SK-N-SH treated with all-trans-retinoic acid at 6 μM for 48 hours (cell line): Measurements from ENCODE around the gene EPB41L2.

ENCODE experiments used
- BACH2 ChIP-seq: fragments of 250-450 bp; sonication (Bioruptor Pico); IDR thresholded peaks from 2 replicates; pipeline ENCODE4 v1.9.0; 2021; ENCODE audit warnings: mild to moderate bottlenecking, borderline replicate concordance
- CREB5 ChIP-seq: fragments of 250-450 bp; sonication (Bioruptor Pico); IDR thresholded peaks from 2 replicates; pipeline ENCODE4 v1.5.1; 2020; ENCODE audit warnings: low read depth, mild to moderate bottlenecking, moderate library complexity
- CSRNP3 ChIP-seq: fragments of 250-450 bp; sonication (Bioruptor Pico); IDR thresholded peaks from 2 replicates; pipeline ENCODE4 v1.5.1; 2021; ENCODE audit warnings: mild to moderate bottlenecking, moderate library complexity
- ESRRG ChIP-seq: fragments of 250-450 bp; sonication (Bioruptor Pico); IDR thresholded peaks from 2 replicates; pipeline ENCODE4 v1.6.1; 2021; ENCODE audit warnings: mild to moderate bottlenecking
- GLIS3 ChIP-seq: fragments of 250-450 bp; sonication (Bioruptor Pico); IDR thresholded peaks from 2 replicates; pipeline ENCODE4 v1.5.0; 2020; ENCODE audit warnings: mild to moderate bottlenecking, moderate library complexity
- OSR1 ChIP-seq: fragments of 250-450 bp; sonication (Bioruptor Pico); IDR thresholded peaks from 2 replicates; pipeline ENCODE4 v1.8.0; 2022; ENCODE audit warnings: moderate library complexity, mild to moderate bottlenecking, inconsistent platforms
- RARB ChIP-seq: fragments of 250-450 bp; sonication (Bioruptor Pico); IDR thresholded peaks from 2 replicates; pipeline ENCODE4 v1.8.0; 2021; ENCODE audit warnings: mild to moderate bottlenecking, moderate library complexity
- ZC3H10 ChIP-seq: fragments of 250-450 bp; sonication (Bioruptor Pico); IDR thresholded peaks from 2 replicates; pipeline ENCODE4 v1.5.1; 2021; ENCODE audit warnings: mild to moderate bottlenecking, moderate library complexity
- ZFP3 ChIP-seq: fragments of 250-450 bp; sonication (Bioruptor Pico); IDR thresholded peaks from 2 replicates; pipeline ENCODE4 v1.5.0; 2020; ENCODE audit warnings: mild to moderate bottlenecking, moderate library complexity
- ZFP30 ChIP-seq: fragments of 450-650 bp; formaldehyde crosslinking; IDR thresholded peaks from 2 replicates; pipeline ENCODE4 v1.5.0; 2022; ENCODE audit warnings: mild to moderate bottlenecking, moderate library complexity
- ZNF70 ChIP-seq: fragments of 450-650 bp; formaldehyde crosslinking; IDR thresholded peaks from 2 replicates; pipeline ENCODE4 v1.5.0; 2020; ENCODE audit warnings: mild to moderate bottlenecking, moderate library complexity
- ZNF8 ChIP-seq: fragments of 450-650 bp; formaldehyde crosslinking; IDR thresholded peaks from 2 replicates; pipeline ENCODE4 v1.5.0; 2020; ENCODE audit warnings: mild to moderate bottlenecking, moderate library complexity
- TF ChIP-seq, protein P1 (sequence below): fragments of 250-450 bp; sonication (Bioruptor Pico); IDR thresholded peaks from 2 replicates; pipeline ENCODE4 v1.8.0; 2020; ENCODE audit warnings: mild to moderate bottlenecking, moderate library complexity, borderline replicate concordance

DNA sequence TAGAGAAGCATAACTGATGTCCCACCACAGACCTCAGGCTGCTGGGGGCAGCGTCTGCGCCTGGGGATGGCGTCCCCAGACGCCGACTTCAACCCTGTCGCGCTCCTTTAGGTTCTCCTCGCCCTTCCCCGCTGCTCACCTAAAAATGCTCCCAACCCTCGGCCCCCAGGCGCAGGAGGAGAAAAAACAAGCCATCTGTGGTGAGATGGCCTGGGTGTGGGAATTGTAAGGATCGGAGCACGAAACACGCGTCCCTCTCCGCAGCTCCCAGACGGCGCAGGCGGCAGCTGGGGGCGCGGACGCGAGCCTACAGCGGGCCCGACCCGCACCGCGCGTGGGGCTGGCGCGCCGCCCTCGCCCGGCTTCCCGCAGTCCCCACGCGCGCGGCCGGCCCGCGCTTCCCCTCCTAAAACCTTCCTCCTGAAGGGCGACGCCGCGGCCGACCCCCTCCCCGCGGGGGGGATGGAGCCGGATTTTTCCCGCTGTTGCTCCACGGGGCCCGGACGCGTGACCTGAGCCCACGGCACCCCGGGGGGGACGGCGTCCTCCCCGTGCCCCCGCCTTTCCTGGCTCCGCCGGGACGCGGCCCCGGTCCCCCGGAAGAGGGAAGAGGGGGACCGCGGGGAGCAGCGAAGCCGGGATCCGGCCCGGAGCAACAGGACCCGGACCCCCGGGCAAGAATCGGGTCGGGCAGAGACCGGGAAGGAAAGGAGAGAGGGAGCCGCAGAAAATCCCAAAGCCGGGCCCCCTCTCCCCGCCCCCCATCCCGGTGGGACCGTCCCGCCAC, 611 bp downstream of the EPB41L2 start:
- TF ChIP-seq, protein P1, sequence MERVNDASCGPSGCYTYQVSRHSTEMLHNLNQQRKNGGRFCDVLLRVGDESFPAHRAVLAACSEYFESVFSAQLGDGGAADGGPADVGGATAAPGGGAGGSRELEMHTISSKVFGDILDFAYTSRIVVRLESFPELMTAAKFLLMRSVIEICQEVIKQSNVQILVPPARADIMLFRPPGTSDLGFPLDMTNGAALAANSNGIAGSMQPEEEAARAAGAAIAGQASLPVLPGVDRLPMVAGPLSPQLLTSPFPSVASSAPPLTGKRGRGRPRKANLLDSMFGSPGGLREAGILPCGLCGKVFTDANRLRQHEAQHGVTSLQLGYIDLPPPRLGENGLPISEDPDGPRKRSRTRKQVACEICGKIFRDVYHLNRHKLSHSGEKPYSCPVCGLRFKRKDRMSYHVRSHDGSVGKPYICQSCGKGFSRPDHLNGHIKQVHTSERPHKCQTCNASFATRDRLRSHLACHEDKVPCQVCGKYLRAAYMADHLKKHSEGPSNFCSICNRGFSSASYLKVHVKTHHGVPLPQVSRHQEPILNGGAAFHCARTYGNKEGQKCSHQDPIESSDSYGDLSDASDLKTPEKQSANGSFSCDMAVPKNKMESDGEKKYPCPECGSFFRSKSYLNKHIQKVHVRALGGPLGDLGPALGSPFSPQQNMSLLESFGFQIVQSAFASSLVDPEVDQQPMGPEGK (CRISPR knock-in tag): no peak
- TF ChIP-seq ESRRG (CRISPR knock-in tag): no peak
- no peak for TF ChIP-seq CREB5
- TF ChIP-seq RARB (CRISPR knock-in tag): no peak
- TF ChIP-seq ZFP3 (CRISPR knock-in tag): no peak
- no peak for TF ChIP-seq CSRNP3
- no peak for TF ChIP-seq ZNF70
- no peak for TF ChIP-seq ZC3H10
- TF ChIP-seq ZNF8: no peak
- no peak for TF ChIP-seq OSR1 (CRISPR knock-in tag)
- TF ChIP-seq ZFP30 (CRISPR knock-in tag): no peak
- TF ChIP-seq GLIS3 (CRISPR knock-in tag): no peak
- TF ChIP-seq BACH2: no peak
